OCI-LY3 (cell line): ENCODE measurements around the gene GNAZ.

Source experiments
- H2AFZ ChIP-seq: fragments of 200-600, 300-600 bp; shearing (Covaris generic); 2 replicates; pipeline ENCODE4 v1.6.0; 2014; ENCODE audit warnings: antibody characterized with exemption, low read depth, low read length
- H3K27ac ChIP-seq: fragments of 200-600, 300-600 bp; sonication (generic); 2 replicates; pipeline ENCODE4 v1.5.1; 2014; ENCODE audit warnings: mild to moderate bottlenecking, low read length, moderate library complexity, mixed read lengths
- H3K27me3 ChIP-seq: fragments of 200-600, 300-600 bp; sonication (generic); 2 replicates; pipeline ENCODE4 v1.6.1; 2014; ENCODE audit warnings: low read depth, low read length, mixed read lengths
- H3K36me3 ChIP-seq: fragments of 200-600, 300-600 bp; sonication (generic); replicated peaks from 2 replicates; pipeline ENCODE3; 2014; ENCODE audit warnings: low read depth, low read length, mixed read lengths
- H3K4me1 ChIP-seq: fragments of 300-600, 200-600 bp; sonication (generic); 2 replicates; pipeline ENCODE4 v1.6.1; 2014; ENCODE audit warnings: low read length, mixed read lengths
- H3K4me2 ChIP-seq: fragments of 200-600, 300-600 bp; sonication (generic); 2 replicates; pipeline ENCODE4 v1.6.1; 2014; ENCODE audit warnings: low read length, mixed read lengths
- H3K4me3 ChIP-seq: fragments of 300-600, 200-600 bp; sonication (generic); 2 replicates; pipeline ENCODE4 v1.5.1; 2014; ENCODE audit warnings: antibody characterized with exemption, mild to moderate bottlenecking, low read length, moderate library complexity
- H3K79me2 ChIP-seq: fragments of 300-600, 200-600 bp; shearing (Covaris generic); 2 replicates; pipeline ENCODE4 v1.6.1; 2014; ENCODE audit warnings: mild to moderate bottlenecking, low read length, mixed read lengths
- H3K9ac ChIP-seq: fragments of 300-600, 200-600 bp; shearing (Covaris generic); 2 replicates; pipeline ENCODE4 v1.6.0; 2014; ENCODE audit warnings: mild to moderate bottlenecking, low read length, moderate library complexity
- H3K9me3 ChIP-seq: fragments of 200-600, 300-600 bp; shearing (Covaris generic); 2 replicates; pipeline ENCODE4 v1.6.1; 2014; ENCODE audit warnings: low read length, mixed read lengths; ENCODE audit not compliant: insufficient read depth
- H4K20me1 ChIP-seq: fragments of 200-600, 300-600 bp; sonication (generic); 2 replicates; pipeline ENCODE4 v1.6.1; 2016; ENCODE audit warnings: low read length, mixed read lengths; ENCODE audit not compliant: insufficient read depth
- EZH2phosphoT487 ChIP-seq: fragments of 200-600 bp; shearing (Covaris generic); IDR thresholded peaks from 2 replicates; pipeline ENCODE4 v1.6.1; 2018; ENCODE audit warnings: antibody characterized with exemption, mixed run types, low read depth
- TF ChIP-seq, protein P1 (sequence below): fragments of 200-600, 300-600 bp; sonication (generic); IDR thresholded peaks from 2 replicates; pipeline ENCODE4 v1.5.1; 2014; ENCODE audit warnings: antibody characterized with exemption, low read length, low read depth

The GNAZ gene

DNA sequence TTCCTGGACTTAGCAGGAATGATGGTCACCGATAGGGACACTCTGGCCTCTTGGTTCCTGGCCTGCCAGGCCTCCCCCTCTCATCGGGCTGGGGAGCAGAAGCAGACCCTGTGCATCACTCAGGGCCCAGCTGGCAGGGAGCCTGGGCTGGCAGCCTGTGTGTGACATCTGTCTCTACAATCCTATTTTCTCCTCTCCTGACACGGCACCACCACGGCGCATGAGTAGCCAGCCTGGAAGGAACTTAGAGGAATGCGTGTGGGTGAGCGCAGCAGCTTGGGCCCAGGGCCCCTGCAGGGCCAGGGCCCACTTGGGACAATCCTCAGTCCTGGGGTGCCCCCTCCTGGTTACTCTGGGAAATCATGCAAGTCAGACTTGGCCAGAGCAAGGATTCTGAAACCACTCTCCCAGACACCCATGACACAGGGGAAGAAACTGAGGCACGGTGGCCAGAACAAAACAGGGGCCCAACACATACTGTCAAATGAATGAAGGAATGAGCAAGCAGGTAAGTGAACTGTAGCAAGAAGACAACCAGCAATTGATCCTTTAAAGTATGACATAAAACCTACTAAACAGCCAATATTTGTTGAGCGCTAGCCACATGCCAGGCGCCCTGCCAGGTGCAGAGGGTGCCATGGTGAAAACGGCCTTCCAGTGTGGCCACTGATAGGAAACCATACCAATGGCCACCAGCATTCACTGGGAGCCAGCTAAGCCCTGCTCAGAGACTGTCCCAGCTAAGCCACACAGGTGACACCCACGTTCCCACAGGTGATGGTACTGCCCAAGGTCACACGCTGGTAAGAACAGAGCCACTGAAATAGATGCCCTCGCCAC, 58.2 kb downstream of the GNAZ start:
- no peak overlapping the region for H2AFZ ChIP-seq
- no peak overlapping the region for H3K4me3 ChIP-seq
- H4K20me1 ChIP-seq = no peaks in the 10 kb centered on the region
- no peak overlapping the region for H3K9ac ChIP-seq
- H3K27ac ChIP-seq = no peak overlapping the region
- no peaks in the 10 kb centered on the region for H3K79me2 ChIP-seq
- peaks cover 3% of the 10 kb centered on the region for H3K36me3 ChIP-seq
- no peaks in the 10 kb centered on the region for H3K27me3 ChIP-seq
- H3K9me3 ChIP-seq = no peaks in the 10 kb centered on the region
- H3K4me2 ChIP-seq = peak overlapping the region; percentile 25; the same call in 1 of the 2 replicates
- no peak for TF ChIP-seq EZH2phosphoT487
- TF ChIP-seq, protein P1, sequence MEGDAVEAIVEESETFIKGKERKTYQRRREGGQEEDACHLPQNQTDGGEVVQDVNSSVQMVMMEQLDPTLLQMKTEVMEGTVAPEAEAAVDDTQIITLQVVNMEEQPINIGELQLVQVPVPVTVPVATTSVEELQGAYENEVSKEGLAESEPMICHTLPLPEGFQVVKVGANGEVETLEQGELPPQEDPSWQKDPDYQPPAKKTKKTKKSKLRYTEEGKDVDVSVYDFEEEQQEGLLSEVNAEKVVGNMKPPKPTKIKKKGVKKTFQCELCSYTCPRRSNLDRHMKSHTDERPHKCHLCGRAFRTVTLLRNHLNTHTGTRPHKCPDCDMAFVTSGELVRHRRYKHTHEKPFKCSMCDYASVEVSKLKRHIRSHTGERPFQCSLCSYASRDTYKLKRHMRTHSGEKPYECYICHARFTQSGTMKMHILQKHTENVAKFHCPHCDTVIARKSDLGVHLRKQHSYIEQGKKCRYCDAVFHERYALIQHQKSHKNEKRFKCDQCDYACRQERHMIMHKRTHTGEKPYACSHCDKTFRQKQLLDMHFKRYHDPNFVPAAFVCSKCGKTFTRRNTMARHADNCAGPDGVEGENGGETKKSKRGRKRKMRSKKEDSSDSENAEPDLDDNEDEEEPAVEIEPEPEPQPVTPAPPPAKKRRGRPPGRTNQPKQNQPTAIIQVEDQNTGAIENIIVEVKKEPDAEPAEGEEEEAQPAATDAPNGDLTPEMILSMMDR = peak; percentile 95
- H3K4me1 ChIP-seq = peaks cover 5% of the 10 kb centered on the region

DNA sequence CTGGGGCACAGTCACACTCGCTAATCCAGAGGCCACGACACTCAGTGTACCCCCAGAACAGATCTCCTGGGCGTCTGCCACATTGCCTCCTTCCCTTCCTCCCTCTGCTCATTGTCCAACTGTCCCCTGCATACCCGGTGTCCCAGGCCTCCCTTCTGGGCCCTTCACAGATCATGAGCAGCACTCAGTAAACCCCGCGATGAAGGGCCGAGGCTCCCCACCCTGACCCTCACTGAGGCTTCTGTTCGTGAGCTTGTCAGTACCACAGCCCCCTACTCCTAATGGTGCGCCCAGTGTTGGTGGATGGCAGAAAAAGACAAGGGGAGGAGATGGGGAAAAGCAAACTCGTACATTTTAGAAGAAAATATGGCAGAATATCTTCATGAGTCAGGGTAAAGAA, 58.8 kb downstream of the GNAZ start:
- no peak overlapping the region for H3K9ac ChIP-seq

DNA sequence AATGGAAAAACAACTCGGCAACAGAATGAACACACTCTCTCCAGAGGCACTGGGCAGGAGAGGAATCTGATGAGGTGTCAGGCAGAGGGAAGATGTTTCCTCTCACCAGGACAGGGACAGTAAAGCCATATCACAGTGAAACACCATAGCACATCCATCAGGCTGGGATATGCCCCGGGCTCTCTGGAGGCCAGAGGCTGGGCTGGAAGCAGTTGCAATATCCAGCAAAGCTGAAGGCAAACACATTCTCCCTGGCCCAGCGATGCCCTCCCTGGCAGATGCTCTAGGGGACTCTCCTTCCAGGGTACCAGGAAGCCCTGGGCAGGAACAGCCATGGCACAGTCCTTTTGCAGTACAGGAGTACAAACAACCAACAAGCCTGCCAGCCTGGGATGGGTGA, 60.4 kb downstream of the GNAZ start:
- H3K4me3 ChIP-seq = no peak overlapping the region

More for the DNA sequence above, 58.8 kb downstream of the GNAZ start:
- Histone ChIP-seq H3K79me2 (no peaks in the 10 kb centered on the region), H3K4me3 (no peak overlapping the region), H3K4me1 (peaks cover 5% of the 10 kb centered on the region), H3K27me3 (no peaks in the 10 kb centered on the region), H3K36me3 (no peaks in the 10 kb centered on the region), H3K27ac (no peak overlapping the region), H4K20me1 (no peaks in the 10 kb centered on the region), H3K4me2 (no peak overlapping the region), H2AFZ (no peak overlapping the region), H3K9me3 (no peaks in the 10 kb centered on the region)
- no peak for TF ChIP-seq EZH2phosphoT487
- TF ChIP-seq, protein P1 = no peak

DNA sequence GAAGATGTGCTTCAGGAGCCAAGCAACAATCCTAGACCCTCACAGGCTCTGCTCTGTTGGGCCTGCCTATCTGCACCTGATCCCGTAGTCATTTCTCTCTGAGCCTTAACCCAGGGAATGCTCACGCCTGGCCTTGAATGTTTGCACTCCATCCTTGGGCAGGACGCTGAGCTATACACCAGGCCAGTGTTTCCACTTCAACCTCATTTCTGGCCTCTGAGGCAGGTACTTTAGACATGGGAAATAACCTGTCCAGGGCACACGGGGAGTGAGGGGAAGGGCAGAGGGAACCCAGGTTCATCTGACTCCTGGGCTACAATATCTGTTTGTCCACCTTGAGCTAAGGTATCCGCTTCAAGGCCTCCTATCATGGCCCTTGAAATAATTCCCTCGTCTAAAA, 61.6 kb downstream of the GNAZ start:
- H3K79me2 ChIP-seq = no peaks in the 10 kb centered on the region
- H3K27me3 ChIP-seq = no peaks in the 10 kb centered on the region
- H3K9ac ChIP-seq = no peak overlapping the region
- TF ChIP-seq EZH2phosphoT487 = no peak
- TF ChIP-seq, protein P1 = no peak
- no peak overlapping the region for H3K4me3 ChIP-seq
- no peaks in the 10 kb centered on the region for H4K20me1 ChIP-seq
- peaks cover 21% of the 10 kb centered on the region for H3K4me1 ChIP-seq
- H3K4me2 ChIP-seq = no peak overlapping the region
- no peaks in the 10 kb centered on the region for H3K9me3 ChIP-seq
- H3K36me3 ChIP-seq = no peaks in the 10 kb centered on the region
- no peak overlapping the region for H3K27ac ChIP-seq
- no peak overlapping the region for H2AFZ ChIP-seq

More for the DNA sequence above, 60.4 kb downstream of the GNAZ start:
- Histone ChIP-seq H3K4me2 (no peak overlapping the region), H3K27me3 (no peaks in the 10 kb centered on the region), H3K79me2 (no peaks in the 10 kb centered on the region), H3K36me3 (no peaks in the 10 kb centered on the region), H4K20me1 (no peaks in the 10 kb centered on the region), H3K9ac (no peak overlapping the region), H3K9me3 (no peaks in the 10 kb centered on the region), H2AFZ (no peak overlapping the region), H3K4me1 (peaks cover 8% of the 10 kb centered on the region), H3K27ac (no peak overlapping the region)
- TF ChIP-seq, protein P1 = no peak
- TF ChIP-seq EZH2phosphoT487 = no peak
